Suprapubic skin (tissue), 4 donors: ENCODE results near the gene SKAP2. TPM values are rescaled to one million over a fixed set of nuclear protein-coding genes. Genes with fewer than 3 reads are reported as not detected.

ENCODE experiments used
- DNase-seq, 2 donors: peaks; one replicate each; pipeline ENCODE4 v3.0.0-alpha.2; 2019; ENCODE audit warnings: low spot score in 2 of 2
- H3K27ac ChIP-seq: fragments of 200-600 bp; sonication (generic); one replicate; pipeline ENCODE4 v1.5.1; 2019
- H3K27me3 ChIP-seq: fragments of 200-600 bp; sonication (generic); one replicate; pipeline ENCODE4 v1.5.1; 2019
- H3K36me3 ChIP-seq: fragments of 200-600 bp; sonication (generic); one replicate; pipeline ENCODE4 v1.5.1; 2019
- H3K4me1 ChIP-seq: fragments of 200-600 bp; sonication (generic); one replicate; pipeline ENCODE4 v1.5.1; 2019
- H3K4me3 ChIP-seq: fragments of 200-600 bp; sonication (generic); one replicate; pipeline ENCODE4 v1.5.1; 2019; ENCODE audit warnings: mild to moderate bottlenecking
- H3K9me3 ChIP-seq: fragments of 200-600 bp; sonication (generic); one replicate; pipeline ENCODE4 v1.5.1; 2019
- EP300 ChIP-seq: sonication (generic); formaldehyde crosslinking; IDR thresholded peaks from one replicate; pipeline ENCODE4 v1.6.1; 2017; ENCODE audit warnings: antibody characterized with exemption
- POLR2A ChIP-seq, 2 donors: fragments of 450-650 bp; IDR thresholded peaks; one replicate each; pipeline ENCODE4 v1.6.1; 2017; ENCODE audit warnings: antibody characterized with exemption in 2 of 2, mild to moderate bottlenecking in 2 of 2, moderate library complexity in 2 of 2
- POLR2AphosphoS5 ChIP-seq, 3 donors: sonication (generic); formaldehyde crosslinking; IDR thresholded peaks; one replicate each; pipeline ENCODE4 v1.6.1; 2017; ENCODE audit warnings: antibody characterized with exemption in 3 of 3
- WGBS: methylation state at CpG from one replicate; pipeline ENCODE4 v1.1.5; 2018; 5-methylcytosine and 5-hydroxymethylcytosine counted together
- total RNA-seq, 4 donors: library from RNA; depleted of rRNA; stranded (reverse); fragments of >200 nt; gene quantifications; one replicate each; pipeline ENCODE4 v1.1.0, GENCODE V29; 2016
- TF ChIP-seq, protein P1 (sequence below), 2 donors: fragments of 200-600 bp in 1 of 2; fragments of 450-650 bp in 1 of 2; sonication (generic) in 1 of 2; IDR thresholded peaks; one replicate each; pipeline ENCODE4 v1.5.1; 2016 to 2019; ENCODE audit warnings: antibody characterized with exemption in 2 of 2, mild to moderate bottlenecking in 1 of 2, moderate library complexity in 1 of 2

Gene SKAP2
- total RNA-seq, 4 donors from 2014 or later = 21.3 to 34.4 (median 23.9) TPM

DNA sequence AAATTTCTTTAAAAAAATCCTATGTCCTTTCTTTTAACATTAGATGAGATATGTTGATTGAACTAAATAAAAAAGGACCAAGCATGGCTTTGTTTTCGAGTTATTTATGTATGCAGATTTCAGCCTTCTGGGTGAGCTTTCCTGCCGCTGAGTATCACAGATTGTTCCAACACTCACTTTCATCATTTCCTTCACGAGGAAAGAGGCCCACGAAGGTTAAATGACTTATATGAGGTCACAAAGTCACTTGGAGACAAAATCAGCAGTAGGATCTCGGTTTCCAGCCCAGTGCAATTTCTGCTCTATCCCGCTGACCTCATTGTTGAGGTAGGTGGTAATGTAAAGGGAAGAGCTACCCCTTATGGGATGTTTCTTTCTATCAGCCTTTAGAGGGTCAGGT, 226.8 kb downstream of the SKAP2 start:
- no peak for DNase-seq
- 78% methylated on average over 6 of the region's 6 CpGs for WGBS
- no peak overlapping the region for H3K27ac ChIP-seq
- TF ChIP-seq EP300 (no peak), POLR2A (IDR thresholded peaks at IDR 0.05) (no peak), POLR2AphosphoS5 (IDR thresholded peaks at IDR 0.05) (no peak)
- TF ChIP-seq, protein P1, sequence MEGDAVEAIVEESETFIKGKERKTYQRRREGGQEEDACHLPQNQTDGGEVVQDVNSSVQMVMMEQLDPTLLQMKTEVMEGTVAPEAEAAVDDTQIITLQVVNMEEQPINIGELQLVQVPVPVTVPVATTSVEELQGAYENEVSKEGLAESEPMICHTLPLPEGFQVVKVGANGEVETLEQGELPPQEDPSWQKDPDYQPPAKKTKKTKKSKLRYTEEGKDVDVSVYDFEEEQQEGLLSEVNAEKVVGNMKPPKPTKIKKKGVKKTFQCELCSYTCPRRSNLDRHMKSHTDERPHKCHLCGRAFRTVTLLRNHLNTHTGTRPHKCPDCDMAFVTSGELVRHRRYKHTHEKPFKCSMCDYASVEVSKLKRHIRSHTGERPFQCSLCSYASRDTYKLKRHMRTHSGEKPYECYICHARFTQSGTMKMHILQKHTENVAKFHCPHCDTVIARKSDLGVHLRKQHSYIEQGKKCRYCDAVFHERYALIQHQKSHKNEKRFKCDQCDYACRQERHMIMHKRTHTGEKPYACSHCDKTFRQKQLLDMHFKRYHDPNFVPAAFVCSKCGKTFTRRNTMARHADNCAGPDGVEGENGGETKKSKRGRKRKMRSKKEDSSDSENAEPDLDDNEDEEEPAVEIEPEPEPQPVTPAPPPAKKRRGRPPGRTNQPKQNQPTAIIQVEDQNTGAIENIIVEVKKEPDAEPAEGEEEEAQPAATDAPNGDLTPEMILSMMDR (IDR thresholded peaks at IDR 0.05) = no peak
- no peaks in the 10 kb centered on the region for H3K4me1 ChIP-seq
- H3K27me3 ChIP-seq = peaks cover 3% of the 10 kb centered on the region
- H3K9me3 ChIP-seq = no peaks in the 10 kb centered on the region
- no peak overlapping the region for H3K4me3 ChIP-seq
- no peaks in the 10 kb centered on the region for H3K36me3 ChIP-seq

DNA sequence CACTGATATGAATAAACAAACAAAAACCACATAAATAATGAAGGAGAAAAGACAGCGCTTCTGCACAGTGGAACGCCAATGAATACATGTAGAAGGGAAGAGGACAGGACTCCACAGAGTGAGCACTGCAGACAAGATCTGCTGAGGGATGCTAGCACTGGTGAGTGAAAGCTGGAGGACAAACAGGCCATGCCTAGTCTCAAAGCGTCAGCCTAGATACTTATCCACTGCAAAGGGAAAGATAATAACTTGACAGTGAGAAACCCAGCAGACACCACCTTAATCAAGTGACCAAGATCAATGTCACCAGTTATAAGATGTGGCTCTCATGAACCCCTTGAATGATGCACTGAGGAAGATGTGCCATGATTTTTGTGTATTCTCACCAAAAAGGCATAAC, 227.6 kb downstream of the SKAP2 start:
- H3K36me3 ChIP-seq = no peaks in the 10 kb centered on the region
- WGBS = 93% methylated on average over 3 of the region's 3 CpGs
- no peak overlapping the region for H3K4me3 ChIP-seq
- TF ChIP-seq, protein P1 (IDR thresholded peaks at IDR 0.05) = no peak
- no peaks in the 10 kb centered on the region for H3K9me3 ChIP-seq
- peaks cover 3% of the 10 kb centered on the region for H3K27me3 ChIP-seq
- no peak for DNase-seq
- H3K4me1 ChIP-seq = no peaks in the 10 kb centered on the region
- no peak overlapping the region for H3K27ac ChIP-seq

DNA sequence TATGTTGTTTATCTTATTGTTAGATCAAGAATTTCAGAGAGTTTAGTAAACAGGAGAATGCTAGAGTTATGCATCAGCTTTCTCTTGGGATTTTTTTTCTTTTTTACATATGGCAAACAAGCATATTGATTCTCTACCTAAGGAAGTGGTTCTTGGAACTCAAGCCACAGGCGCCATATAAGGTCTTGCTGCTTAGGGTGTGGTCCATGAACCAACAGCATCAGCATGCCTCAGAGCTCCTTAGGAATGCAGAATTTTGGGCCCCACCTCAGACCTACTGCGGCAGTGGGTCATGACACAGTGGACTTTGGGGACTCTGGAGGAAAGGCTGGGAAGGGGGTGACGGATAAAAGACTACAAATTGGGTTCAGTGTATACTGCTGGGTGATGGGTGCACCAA, 230.8 kb downstream of the SKAP2 start:
- DNase-seq = no peak
- WGBS = 92% methylated on average over 3 of the region's 3 CpGs
- peaks cover 3% of the 10 kb centered on the region for H3K27me3 ChIP-seq

DNA sequence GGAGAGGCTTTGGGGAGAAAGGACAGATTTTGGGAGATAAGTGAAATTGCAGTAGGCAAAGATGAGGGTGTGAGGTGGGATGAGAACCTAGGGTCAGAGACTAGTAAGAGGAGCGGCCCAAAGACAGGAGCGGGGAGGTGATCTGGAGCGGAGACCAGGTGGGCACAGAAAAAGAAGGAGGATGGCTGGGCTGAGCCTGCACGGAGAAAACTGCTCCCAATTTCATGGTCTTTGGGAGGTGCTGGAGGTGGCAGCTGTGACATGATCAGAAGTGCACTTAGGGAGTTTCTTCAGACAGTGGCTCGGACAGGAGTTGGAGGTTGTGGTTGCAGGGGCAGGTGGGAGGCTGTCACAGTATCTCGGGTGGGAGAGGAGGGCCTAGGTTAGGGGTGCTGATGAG, 232.8 kb downstream of the SKAP2 start:
- Histone ChIP-seq H3K9me3 (no peaks in the 10 kb centered on the region), H3K4me1 (no peaks in the 10 kb centered on the region), H3K27ac (no peak overlapping the region), H3K4me3 (no peak overlapping the region), H3K36me3 (no peaks in the 10 kb centered on the region), H3K27me3 (peaks cover 3% of the 10 kb centered on the region)
- no peak for DNase-seq
- 93% methylated on average over 6 of the region's 6 CpGs for WGBS
- TF ChIP-seq, protein P1 (IDR thresholded peaks at IDR 0.05) = no peak
- TF ChIP-seq POLR2A (IDR thresholded peaks at IDR 0.05) (no peak), POLR2AphosphoS5 (IDR thresholded peaks at IDR 0.05) (no peak)

More for the DNA sequence above, 230.8 kb downstream of the SKAP2 start:
- H3K27ac ChIP-seq = no peak overlapping the region
- H3K4me1 ChIP-seq = no peaks in the 10 kb centered on the region
- H3K4me3 ChIP-seq = no peak overlapping the region
- TF ChIP-seq POLR2AphosphoS5 (IDR thresholded peaks at IDR 0.05) (no peak), POLR2A (IDR thresholded peaks at IDR 0.05) (no peak), EP300 (no peak)
- TF ChIP-seq, protein P1 (IDR thresholded peaks at IDR 0.05) = no peak
- no peaks in the 10 kb centered on the region for H3K9me3 ChIP-seq
- H3K36me3 ChIP-seq = no peaks in the 10 kb centered on the region

DNA sequence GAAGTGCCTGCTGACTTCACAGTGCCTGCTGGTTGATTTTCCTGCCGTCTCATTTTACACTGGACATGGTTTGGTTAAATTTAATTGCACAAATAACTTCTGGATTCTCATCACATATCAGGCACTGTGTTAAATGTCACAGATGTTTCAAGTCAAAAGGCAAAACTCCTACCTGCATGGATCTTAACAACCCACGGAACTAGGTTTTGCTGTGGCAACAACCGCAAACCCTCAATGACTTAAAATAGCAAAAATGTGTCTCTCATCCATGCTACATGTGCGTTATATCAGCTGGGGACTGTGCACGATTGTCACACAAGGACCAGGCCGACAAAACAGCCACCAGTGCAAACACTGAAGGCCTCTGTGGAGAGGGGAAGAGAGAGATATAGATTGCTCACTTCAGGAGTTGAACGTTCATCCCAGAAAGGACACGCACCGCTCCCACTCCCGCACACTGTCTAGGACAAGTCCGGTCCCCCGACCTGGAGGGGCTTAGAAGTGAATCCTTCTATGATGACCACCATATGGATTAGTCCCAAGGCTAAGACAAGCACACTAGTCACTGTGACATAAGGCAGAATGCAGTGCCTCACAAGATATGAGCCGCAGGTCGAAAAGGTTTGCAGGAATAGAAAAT, 233.3 kb downstream of the SKAP2 start:
- 95% methylated on average over 14 of the region's 14 CpGs for WGBS
- no peak overlapping the region for H3K4me3 ChIP-seq
- no peaks in the 10 kb centered on the region for H3K4me1 ChIP-seq
- H3K36me3 ChIP-seq = no peaks in the 10 kb centered on the region
- H3K27me3 ChIP-seq = peaks cover 3% of the 10 kb centered on the region
- no peaks in the 10 kb centered on the region for H3K9me3 ChIP-seq
- TF ChIP-seq POLR2AphosphoS5 (IDR thresholded peaks at IDR 0.05) (no peak), EP300 (no peak), POLR2A (IDR thresholded peaks at IDR 0.05) (no peak)
- TF ChIP-seq, protein P1 (IDR thresholded peaks at IDR 0.05) = no peak
- no peak overlapping the region for H3K27ac ChIP-seq
- DNase-seq = no peak
